Smooth muscle cell (in vitro differentiated cells): Measurements from ENCODE around the gene TDG. TPM values are rescaled to one million over a fixed set of nuclear protein-coding genes. Genes with fewer than 3 reads are reported as not detected.

Experiments
- DNase-seq: peaks from one replicate; lab custom pipeline; 2025; ENCODE audit not compliant: unreplicated experiment; lab: John Stamatoyannopoulos, UW
- H2AFZ ChIP-seq: fragments of 200-600 bp; sonication (generic); 2 replicates; pipeline ENCODE4 v1.6.0; 2016; ENCODE audit warnings: antibody characterized with exemption, low read depth, mild to moderate bottlenecking
- H3F3A ChIP-seq: fragments of 200-600 bp; sonication (generic); 2 replicates; pipeline ENCODE4 v1.6.0; 2017; ENCODE audit warnings: antibody characterized with exemption, low read depth
- H3K27ac ChIP-seq: fragments of 200-600 bp; sonication (generic); 2 replicates; pipeline ENCODE4 v1.5.1; 2016; ENCODE audit warnings: low read depth, mild to moderate bottlenecking
- H3K27me3 ChIP-seq: fragments of 200-600 bp; sonication (generic); 2 replicates; pipeline ENCODE4 v1.6.1; 2016; ENCODE audit warnings: low read depth, mild to moderate bottlenecking
- H3K36me3 ChIP-seq: fragments of 200-600 bp; sonication (generic); 2 replicates; pipeline ENCODE4 v1.5.1; 2016; ENCODE audit warnings: low read depth
- H3K4me1 ChIP-seq: fragments of 200-600 bp; sonication (generic); 2 replicates; pipeline ENCODE4 v1.5.1; 2016; ENCODE audit warnings: low read depth
- H3K4me2 ChIP-seq: fragments of 200-600 bp; sonication (generic); 2 replicates; pipeline ENCODE4 v1.6.0; 2016; ENCODE audit warnings: mild to moderate bottlenecking
- H3K4me3 ChIP-seq: fragments of 200-600 bp; sonication (generic); 2 replicates; pipeline ENCODE4 v1.5.1; 2016; ENCODE audit warnings: mild to moderate bottlenecking
- H3K79me2 ChIP-seq: fragments of 200-600 bp; sonication (generic); 2 replicates; pipeline ENCODE4 v1.6.0; 2016; ENCODE audit warnings: low read depth, mild to moderate bottlenecking
- H3K9ac ChIP-seq: fragments of 200-600 bp; sonication (generic); 2 replicates; pipeline ENCODE4 v1.6.0; 2016; ENCODE audit warnings: low read depth
- H3K9me3 ChIP-seq: fragments of 200-600 bp; sonication (generic); replicated peaks from 2 replicates; pipeline ENCODE4 v1.5.1; 2016; ENCODE audit warnings: low read depth
- H4K20me1 ChIP-seq: fragments of 200-600 bp; sonication (generic); 2 replicates; pipeline ENCODE4 v1.6.0; 2016; ENCODE audit warnings: low read depth
- CTCF ChIP-seq: fragments of 200-600 bp; sonication (generic); IDR thresholded peaks from 2 replicates; pipeline ENCODE4 v1.5.1; 2017; ENCODE audit warnings: borderline replicate concordance, mild to moderate bottlenecking, antibody characterized with exemption; ENCODE audit not compliant: insufficient read depth, poor library complexity, severe bottlenecking
- WGBS: methylation state at CpG from one replicate; pipeline ENCODE4 v1.1.7; 2016; ENCODE audit warnings: low lambda C conversion rate; 5-methylcytosine and 5-hydroxymethylcytosine counted together
- polyA plus RNA-seq: library from polyadenylated mRNA; unstranded; fragments of >200 nt; fragmentation: Nextera tagmentation; extraction: Ambion mirVana; gene quantifications from 2 replicates; pipeline ENCODE4 v1.2.1, GENCODE V29; 2016
- total RNA-seq: library from RNA; depleted of rRNA; stranded (reverse); fragments of >200 nt; gene quantifications from 2 replicates; pipeline ENCODE4 v1.2.3, GENCODE V29; 2014

TDG gene
- total and polyA plus RNA-seq, 2 experiments from 2014 or later = 34.5 to 61.1 TPM

- Histone ChIP-seq H3K36me3 (no peaks in the 10 kb centered on the region), H3K9ac (peak overlapping the region; percentile 89), H2AFZ (peak overlapping the region; percentile 79), H3K9me3 (no peaks in the 10 kb centered on the region), H3F3A (peaks cover 14% of the 10 kb centered on the region), H4K20me1 (peaks cover 27% of the 10 kb centered on the region), H3K4me3 (peak overlapping the region; percentile 88), H3K27me3 (no peaks in the 10 kb centered on the region), H3K27ac (peak overlapping the region; percentile 90), H3K79me2 (peaks cover 64% of the 10 kb centered on the region), H3K4me1 (peaks cover 17% of the 10 kb centered on the region), H3K4me2 (peak overlapping the region; percentile 93)
- TF ChIP-seq CTCF = no peak
- DNase-seq = no peak
- 8% methylated on average over 11 of the region's 11 CpGs for WGBS
Measured at GRCh38 chr12:103965255-103965589, 450 bp upstream of the TDG start.

GRCh38 chr12:103966736-103967135, 1.1 kb downstream of the TDG start:
- H3K4me2 ChIP-seq = peak overlapping the region; percentile 93
- H3K27ac ChIP-seq = peak overlapping the region; percentile 90
- 12% methylated on average over 1 of the region's 1 CpG for WGBS
- H3K9ac ChIP-seq = peak overlapping the region; percentile 89
- no peak for DNase-seq
- H2AFZ ChIP-seq = peak overlapping the region; percentile 79
- H4K20me1 ChIP-seq = peaks cover 42% of the 10 kb centered on the region
- peaks cover 14% of the 10 kb centered on the region for H3F3A ChIP-seq
- peak overlapping the region; percentile 88 for H3K4me3 ChIP-seq
- H3K4me1 ChIP-seq = peaks cover 17% of the 10 kb centered on the region
- no peaks in the 10 kb centered on the region for H3K9me3 ChIP-seq
- H3K79me2 ChIP-seq = peaks cover 80% of the 10 kb centered on the region
- no peaks in the 10 kb centered on the region for H3K27me3 ChIP-seq
- no peaks in the 10 kb centered on the region for H3K36me3 ChIP-seq
- no peak for TF ChIP-seq CTCF

GRCh38 chr12:103969391-103969790, 3.7 kb downstream of the TDG start:
- H3K4me1 ChIP-seq = peaks cover 14% of the 10 kb centered on the region
- peak overlapping the region; percentile 23 for H3K4me2 ChIP-seq
- DNase-seq = no peak
- 20% methylated on average over 2 of the region's 2 CpGs for WGBS
- H3K36me3 ChIP-seq = peaks cover 3% of the 10 kb centered on the region
- H3K9me3 ChIP-seq = no peaks in the 10 kb centered on the region
- peaks cover 93% of the 10 kb centered on the region for H3K79me2 ChIP-seq
- H3F3A ChIP-seq = peaks cover 10% of the 10 kb centered on the region
- peak overlapping the region; percentile 37 for H3K27ac ChIP-seq
- no peak overlapping the region for H3K9ac ChIP-seq
- no peak for TF ChIP-seq CTCF
- H3K4me3 ChIP-seq = no peak overlapping the region
- no peaks in the 10 kb centered on the region for H3K27me3 ChIP-seq
- H2AFZ ChIP-seq = no peak overlapping the region
- H4K20me1 ChIP-seq = peaks cover 69% of the 10 kb centered on the region

GRCh38 chr12:103973909-103974308, 8.2 kb downstream of the TDG start:
- H3F3A ChIP-seq = no peaks in the 10 kb centered on the region
- no peaks in the 10 kb centered on the region for H3K9me3 ChIP-seq
- no peak for TF ChIP-seq CTCF
- no peak overlapping the region for H3K9ac ChIP-seq
- 73% methylated on average over 2 of the region's 2 CpGs for WGBS
- H3K27me3 ChIP-seq = no peaks in the 10 kb centered on the region
- peaks cover 12% of the 10 kb centered on the region for H3K36me3 ChIP-seq
- H3K27ac ChIP-seq = no peak overlapping the region
- DNase-seq = no peak
- no peak overlapping the region for H2AFZ ChIP-seq
- no peak overlapping the region for H3K4me2 ChIP-seq
- peaks cover 100% of the 10 kb centered on the region for H4K20me1 ChIP-seq
- H3K4me1 ChIP-seq = no peaks in the 10 kb centered on the region
- peaks cover 98% of the 10 kb centered on the region for H3K79me2 ChIP-seq
- H3K4me3 ChIP-seq = no peak overlapping the region
